Tibial artery (tissue), 4 donors: ENCODE data around the gene CUL9.

Source experiments
- DNase-seq, 2 donors: peaks; one replicate each; pipeline ENCODE4 v3.0.0-alpha.2; 2019
- H3K27ac ChIP-seq, 2 donors: fragments of 200-600 bp; sonication (generic) in 1 of 2; 1 replicate in 1 of 2; 2 replicates in 1 of 2; pipeline ENCODE4 v1.5.1; 2018 to 2019; ENCODE audit warnings: mild to moderate bottlenecking in 1 of 2
- H3K27me3 ChIP-seq, 2 donors: fragments of 200-600 bp; sonication (generic) in 1 of 2; one replicate each; pipeline versions ENCODE4 v1.5.1 to v1.6.0; 2016 to 2019
- H3K36me3 ChIP-seq, 3 donors: fragments of 200-600 bp; sonication (generic) in 2 of 3; one replicate each; pipeline ENCODE4 v1.5.1; 2016 to 2019; ENCODE audit warnings: mild to moderate bottlenecking in 2 of 3
- H3K4me1 ChIP-seq, 4 donors: fragments of 200-600 bp; sonication (generic) in 2 of 4; 1 replicate in 3 of 4; 2 replicates in 1 of 4; pipeline ENCODE4 v1.5.1; 2016 to 2019
- H3K4me3 ChIP-seq, 2 donors: fragments of 200-600 bp; sonication (generic) in 1 of 2; 1 replicate in 1 of 2; 2 replicates in 1 of 2; pipeline ENCODE4 v1.5.1; 2018 to 2019; ENCODE audit warnings: mild to moderate bottlenecking in 2 of 2
- H3K9me3 ChIP-seq, 3 donors: fragments of 200-600 bp; sonication (generic) in 1 of 3; one replicate each; pipeline ENCODE4 v1.5.1; 2016 to 2019
- CTCF ChIP-seq, 2 experiments: fragments of 200-600 bp in 1 of 2; fragments of 450-650 bp in 1 of 2; IDR thresholded peaks; one replicate each; pipeline ENCODE4 v1.5.1; 2017 to 2019; ENCODE audit warnings: antibody characterized with exemption in 2 of 2, mild to moderate bottlenecking in 1 of 2, moderate library complexity in 1 of 2
- intact Hi-C: fragments of 100-400 bp; cut with DNase I; formaldehyde crosslinking; loops from one replicate; pipeline ENCODE4 v1.15.0; 2023; ENCODE audit warnings: low total_unique reads

CUL9 gene

GRCh38 chr6:43185391-43185985 lies 3.5 kb downstream of the CUL9 start:
- Histone ChIP-seq H3K4me3 (no peak overlapping the region), H3K27me3 (no peaks in the 10 kb centered on the region), H3K36me3 (peaks cover 3 to 54% (median 37%) of the 10 kb centered on the region in 3 donors), H3K9me3 (no peaks in the 10 kb centered on the region), H3K27ac (no peak overlapping the region), H3K4me1 (peaks cover 0 to 23% (median 13%) of the 10 kb centered on the region in 4 donors)
- DNase-seq: no peak
- intact Hi-C loops: no loop called here
- TF ChIP-seq CTCF (IDR thresholded peaks at IDR 0.05): no peak

GRCh38 chr6:43186019-43186418 lies 4.0 kb downstream of the CUL9 start:
- Histone ChIP-seq H3K9me3 (no peaks in the 10 kb centered on the region), H3K27me3 (no peaks in the 10 kb centered on the region), H3K27ac (no peak overlapping the region), H3K4me3 (no peak overlapping the region), H3K4me1 (peaks cover 0 to 23% (median 13%) of the 10 kb centered on the region in 4 donors), H3K36me3 (peaks cover 0 to 52% (median 37%) of the 10 kb centered on the region in 3 donors)
- intact Hi-C loops: no loop called here
- TF ChIP-seq CTCF (IDR thresholded peaks at IDR 0.05): no peak
- DNase-seq: peak in 1 of 2 donors; percentile 59

GRCh38 chr6:43186706-43187105 lies 4.7 kb downstream of the CUL9 start:
- intact Hi-C loops: no loop called here
- no peak for TF ChIP-seq CTCF (IDR thresholded peaks at IDR 0.05)
- peaks cover 0 to 57% (median 37%) of the 10 kb centered on the region in 3 donors for H3K36me3 ChIP-seq
- peaks cover 0 to 16% (median 8%) of the 10 kb centered on the region in 4 donors for H3K4me1 ChIP-seq
- no peak overlapping the region for H3K27ac ChIP-seq
- no peaks in the 10 kb centered on the region for H3K9me3 ChIP-seq
- H3K27me3 ChIP-seq: no peaks in the 10 kb centered on the region
- DNase-seq: peak in 1 of 2 donors; percentile 7
- no peak overlapping the region for H3K4me3 ChIP-seq

GRCh38 chr6:43187821-43188220 lies 5.8 kb downstream of the CUL9 start:
- TF ChIP-seq CTCF (IDR thresholded peaks at IDR 0.05): no peak
- intact Hi-C loops: no loop called here
- H3K36me3 ChIP-seq: peaks cover 0 to 68% (median 45%) of the 10 kb centered on the region in 3 donors

GRCh38 chr6:43188426-43188825 lies 6.4 kb downstream of the CUL9 start:
- peak in 1 of 2 donors; percentile 31 for DNase-seq
- Histone ChIP-seq H3K27me3 (no peaks in the 10 kb centered on the region), H3K27ac (no peak overlapping the region), H3K36me3 (peaks cover 0 to 74% (median 50%) of the 10 kb centered on the region in 3 donors), H3K9me3 (no peaks in the 10 kb centered on the region), H3K4me1 (peaks cover 0 to 8% (median 2%) of the 10 kb centered on the region in 4 donors), H3K4me3 (no peak overlapping the region)
- TF ChIP-seq CTCF (IDR thresholded peaks at IDR 0.05): no peak
- intact Hi-C loops: no loop called here

More at GRCh38 chr6:43187821-43188220, 5.8 kb downstream of the CUL9 start:
- Histone ChIP-seq H3K27me3 (no peaks in the 10 kb centered on the region), H3K4me1 (peaks cover 0 to 12% (median 5%) of the 10 kb centered on the region in 4 donors), H3K27ac (no peak overlapping the region), H3K9me3 (no peaks in the 10 kb centered on the region), H3K4me3 (no peak overlapping the region)
- DNase-seq: peak in 1 of 2 donors; percentile 16
